ENCODE data around the gene ZDHHC14.
"Not testable (repeated sequence)": the region's sequence is repeated elsewhere in the genome, so short reads cannot be mapped to it uniquely, and the experiment has no call there.

ZDHHC14 gene

GRCh38 chr6:157685596-157686280 lies 304.7 kb downstream of the ZDHHC14 start:
- no peak overlapping the region for H3K27ac ChIP-seq (ENCODE audit: low read depth in 2 of 2, low read length in 2 of 2)
- no peak overlapping the region for H3K9ac ChIP-seq (ENCODE audit: low read depth in 1 of 2, low read length in 2 of 2)
- no peaks in the 10 kb centered on the region for H3K36me3 ChIP-seq (ENCODE audit: control insufficient read depth in 2 of 2, insufficient read depth in 2 of 2, low read length in 2 of 2)
- H3K4me1 ChIP-seq (ENCODE audit: control insufficient read depth in 2 of 2, insufficient read depth in 2 of 2, low read length in 2 of 2), result peaks cover 9 to 10% of the 10 kb centered on the region in 2 donors
- H3K4me3 ChIP-seq (ENCODE audit: low read length in 2 of 2), result no peak overlapping the region
- H3K9me3 ChIP-seq (ENCODE audit: control insufficient read depth in 2 of 2, low read length in 2 of 2), result no peaks in the 10 kb centered on the region
- no peaks in the 10 kb centered on the region for H3K27me3 ChIP-seq (ENCODE audit: control insufficient read depth in 2 of 2, insufficient read depth in 2 of 2, low read length in 2 of 2)

- Histone ChIP-seq H3K27ac (ENCODE audit: low read depth in 2 of 2, low read length in 2 of 2) (no peak overlapping the region), H3K4me3 (ENCODE audit: low read length in 2 of 2) (peak overlapping the region in 1 of 2 donors; percentile 42), H3K9ac (ENCODE audit: low read depth in 1 of 2, low read length in 2 of 2) (peak overlapping the region; percentile 9 to 55), H3K27me3 (ENCODE audit: control insufficient read depth in 2 of 2, insufficient read depth in 2 of 2, low read length in 2 of 2) (no peaks in the 10 kb centered on the region), H3K4me1 (ENCODE audit: control insufficient read depth in 2 of 2, insufficient read depth in 2 of 2, low read length in 2 of 2) (peaks cover 9 to 10% of the 10 kb centered on the region in 2 donors), H3K36me3 (ENCODE audit: control insufficient read depth in 2 of 2, insufficient read depth in 2 of 2, low read length in 2 of 2) (no peaks in the 10 kb centered on the region), H3K9me3 (ENCODE audit: control insufficient read depth in 2 of 2, low read length in 2 of 2) (no peaks in the 10 kb centered on the region)
Observed at GRCh38 chr6:157688275-157688959, 307.4 kb downstream of the ZDHHC14 start.

DNA sequence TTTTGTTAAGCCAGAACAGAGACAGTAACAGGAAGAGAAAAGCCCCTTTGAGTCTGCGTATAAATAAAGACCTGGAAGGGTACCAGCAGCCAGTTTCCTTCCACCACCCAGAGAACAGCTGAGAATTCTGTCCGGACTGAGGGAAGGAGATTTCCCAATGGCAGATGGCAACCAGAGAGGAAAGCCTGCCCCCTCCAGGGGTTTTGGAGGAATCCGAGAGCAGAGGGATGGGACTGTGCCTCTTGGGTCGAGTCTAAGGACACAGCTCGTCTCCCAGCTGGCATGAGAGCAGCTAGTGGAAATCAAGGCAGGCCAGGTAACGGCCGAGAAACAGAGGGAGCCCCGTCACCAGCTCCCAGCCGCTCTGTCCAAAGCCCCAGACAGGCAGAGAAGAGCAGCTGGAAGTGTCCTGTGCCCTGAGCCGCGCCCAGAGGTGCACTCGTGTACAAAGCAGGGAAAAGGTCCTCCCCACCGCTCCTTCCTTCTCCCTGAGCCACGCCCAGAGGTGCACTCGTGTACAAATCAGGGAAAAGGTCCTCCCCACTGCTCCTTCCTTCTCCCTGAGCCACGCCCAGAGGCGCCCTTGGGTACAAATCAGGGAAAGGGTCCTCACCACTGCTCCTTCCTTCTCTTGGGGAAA lies 308.1 kb downstream of the ZDHHC14 start:
- Histone ChIP-seq H3K27ac (ENCODE audit: low read depth in 2 of 2, low read length in 2 of 2) (no peak overlapping the region), H3K9me3 (ENCODE audit: control insufficient read depth in 2 of 2, low read length in 2 of 2) (no peaks in the 10 kb centered on the region), H3K27me3 (ENCODE audit: control insufficient read depth in 2 of 2, insufficient read depth in 2 of 2, low read length in 2 of 2) (no peaks in the 10 kb centered on the region), H3K36me3 (ENCODE audit: control insufficient read depth in 2 of 2, insufficient read depth in 2 of 2, low read length in 2 of 2) (no peaks in the 10 kb centered on the region), H3K4me1 (ENCODE audit: control insufficient read depth in 2 of 2, insufficient read depth in 2 of 2, low read length in 2 of 2) (peaks cover 9 to 10% of the 10 kb centered on the region in 2 donors), H3K9ac (ENCODE audit: low read depth in 1 of 2, low read length in 2 of 2) (peak overlapping the region; percentile 9 to 55), H3K4me3 (ENCODE audit: low read length in 2 of 2) (peak overlapping the region in 1 of 2 donors; percentile 42)

- Histone ChIP-seq H3K4me1 (ENCODE audit: control insufficient read depth in 2 of 2, insufficient read depth in 2 of 2, low read length in 2 of 2) (peaks cover 9 to 10% of the 10 kb centered on the region in 2 donors), H3K9ac (ENCODE audit: low read depth in 1 of 2, low read length in 2 of 2) (no peak overlapping the region)
Observed at GRCh38 chr6:157689875-157690274, 308.9 kb downstream of the ZDHHC14 start.

GRCh38 chr6:157690441-157691210 lies 309.6 kb downstream of the ZDHHC14 start:
- H3K27me3 ChIP-seq (ENCODE audit: control insufficient read depth in 2 of 2, insufficient read depth in 2 of 2, low read length in 2 of 2), result no peaks in the 10 kb centered on the region
- no peak overlapping the region for H3K9ac ChIP-seq (ENCODE audit: low read depth in 1 of 2, low read length in 2 of 2)
- H3K27ac ChIP-seq (ENCODE audit: low read depth in 2 of 2, low read length in 2 of 2), result no peak overlapping the region
- H3K36me3 ChIP-seq (ENCODE audit: control insufficient read depth in 2 of 2, insufficient read depth in 2 of 2, low read length in 2 of 2), result no peaks in the 10 kb centered on the region
- H3K9me3 ChIP-seq (ENCODE audit: control insufficient read depth in 2 of 2, low read length in 2 of 2), result no peaks in the 10 kb centered on the region
- peaks cover 9 to 10% of the 10 kb centered on the region in 2 donors for H3K4me1 ChIP-seq (ENCODE audit: control insufficient read depth in 2 of 2, insufficient read depth in 2 of 2, low read length in 2 of 2)
- no peak overlapping the region for H3K4me3 ChIP-seq (ENCODE audit: low read length in 2 of 2)

More at GRCh38 chr6:157689875-157690274, 308.9 kb downstream of the ZDHHC14 start:
- Histone ChIP-seq H3K4me3 (ENCODE audit: low read length in 2 of 2) (no peak overlapping the region), H3K9me3 (ENCODE audit: control insufficient read depth in 2 of 2, low read length in 2 of 2) (no peaks in the 10 kb centered on the region), H3K27ac (ENCODE audit: low read depth in 2 of 2, low read length in 2 of 2) (no peak overlapping the region), H3K36me3 (ENCODE audit: control insufficient read depth in 2 of 2, insufficient read depth in 2 of 2, low read length in 2 of 2) (no peaks in the 10 kb centered on the region), H3K27me3 (ENCODE audit: control insufficient read depth in 2 of 2, insufficient read depth in 2 of 2, low read length in 2 of 2) (no peaks in the 10 kb centered on the region)

DNA sequence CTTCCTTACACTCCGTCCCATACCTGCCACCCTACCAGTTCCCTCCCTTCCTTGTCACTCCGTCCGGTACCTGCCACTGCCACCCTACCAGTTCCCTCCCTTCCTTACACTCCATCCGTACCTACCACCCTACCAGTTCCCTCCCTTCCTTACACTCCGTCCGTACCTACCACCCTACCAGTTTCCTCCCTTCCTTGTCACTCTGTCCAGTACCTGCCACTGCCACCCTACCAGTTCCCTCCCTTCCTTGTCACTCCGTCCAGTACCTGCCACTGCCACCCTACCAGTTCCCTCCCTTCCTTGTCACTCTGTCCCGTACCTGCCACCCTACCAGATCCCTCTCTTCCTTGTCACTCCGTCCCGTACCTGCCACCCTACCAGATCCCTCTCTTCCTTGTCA lies 310.6 kb downstream of the ZDHHC14 start:
- H3K27ac ChIP-seq (ENCODE audit: low read depth in 2 of 2, low read length in 2 of 2); H3K4me3 ChIP-seq (ENCODE audit: low read length in 2 of 2); H3K9me3 ChIP-seq (ENCODE audit: control insufficient read depth in 2 of 2, low read length in 2 of 2); H3K36me3 ChIP-seq (ENCODE audit: control insufficient read depth in 2 of 2, insufficient read depth in 2 of 2, low read length in 2 of 2); H3K9ac ChIP-seq (ENCODE audit: low read depth in 1 of 2, low read length in 2 of 2); H3K27me3 ChIP-seq (ENCODE audit: control insufficient read depth in 2 of 2, insufficient read depth in 2 of 2, low read length in 2 of 2); H3K4me1 ChIP-seq (ENCODE audit: control insufficient read depth in 2 of 2, insufficient read depth in 2 of 2, low read length in 2 of 2): not testable (repeated sequence)

DNA sequence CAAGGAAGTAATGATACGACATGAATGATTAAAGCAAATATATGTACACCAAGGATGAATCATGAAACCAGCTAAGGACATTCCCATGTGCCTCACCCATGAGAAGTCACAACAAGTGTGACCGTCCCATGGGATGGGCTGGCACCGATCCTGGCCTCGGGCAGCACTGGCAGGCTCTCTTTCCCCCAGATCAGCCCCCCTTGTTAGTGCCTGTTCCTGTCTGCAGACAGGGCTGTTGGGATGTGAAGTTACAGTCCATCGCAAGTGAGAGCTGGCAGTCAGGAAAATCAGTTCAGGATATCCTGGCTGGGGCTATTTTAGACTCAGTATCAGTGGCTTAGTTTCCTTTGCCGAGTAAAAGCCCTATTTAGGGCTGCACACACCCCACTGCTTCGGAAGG lies 312.9 kb downstream of the ZDHHC14 start:
- Histone ChIP-seq H3K27me3 (ENCODE audit: control insufficient read depth in 2 of 2, insufficient read depth in 2 of 2, low read length in 2 of 2) (no peaks in the 10 kb centered on the region), H3K9ac (ENCODE audit: low read depth in 1 of 2, low read length in 2 of 2) (no peak overlapping the region), H3K9me3 (ENCODE audit: control insufficient read depth in 2 of 2, low read length in 2 of 2) (no peaks in the 10 kb centered on the region), H3K4me3 (ENCODE audit: low read length in 2 of 2) (no peak overlapping the region), H3K36me3 (ENCODE audit: control insufficient read depth in 2 of 2, insufficient read depth in 2 of 2, low read length in 2 of 2) (no peaks in the 10 kb centered on the region), H3K27ac (ENCODE audit: low read depth in 2 of 2, low read length in 2 of 2) (no peak overlapping the region), H3K4me1 (ENCODE audit: control insufficient read depth in 2 of 2, insufficient read depth in 2 of 2, low read length in 2 of 2) (peaks cover 2 to 3% of the 10 kb centered on the region in 2 donors)

DNA sequence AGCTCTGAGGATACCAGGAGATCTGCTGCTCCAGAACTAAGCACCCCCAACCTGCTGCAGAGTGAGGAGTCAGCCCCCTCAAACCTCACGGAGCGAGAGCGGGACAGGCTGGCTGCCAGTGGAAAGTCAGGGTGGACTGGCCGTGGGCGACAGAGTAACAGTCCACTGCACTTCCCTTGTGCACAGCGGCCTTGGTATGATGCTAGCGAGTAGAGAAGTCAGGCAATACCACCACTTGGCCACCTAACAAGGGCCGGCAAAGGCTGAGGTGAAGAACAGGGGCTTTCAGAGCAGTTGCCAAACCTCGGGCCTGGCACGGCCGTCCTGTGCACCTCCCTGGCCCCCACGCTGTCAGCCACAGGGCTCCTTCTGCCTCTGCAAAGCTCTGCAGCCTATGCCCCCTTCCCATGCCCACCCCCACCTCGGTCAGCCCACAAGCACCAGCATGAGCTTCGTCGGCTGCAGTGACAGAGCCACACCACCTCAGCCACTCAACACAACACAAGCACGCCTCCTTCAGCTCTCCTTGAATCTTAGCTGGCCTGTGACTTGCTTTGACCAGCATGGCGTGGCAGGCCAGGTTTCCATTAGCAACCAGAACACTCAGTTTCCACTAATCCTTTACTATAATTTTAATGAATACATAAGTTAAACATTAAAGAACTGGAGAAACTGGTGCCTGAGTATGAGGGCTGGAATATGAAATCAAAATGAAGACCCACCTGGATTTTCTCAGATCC lies 314.5 kb downstream of the ZDHHC14 start:
- Histone ChIP-seq H3K9me3 (ENCODE audit: control insufficient read depth in 2 of 2, low read length in 2 of 2) (no peaks in the 10 kb centered on the region), H3K4me1 (ENCODE audit: control insufficient read depth in 2 of 2, insufficient read depth in 2 of 2, low read length in 2 of 2) (no peaks in the 10 kb centered on the region)

DNA sequence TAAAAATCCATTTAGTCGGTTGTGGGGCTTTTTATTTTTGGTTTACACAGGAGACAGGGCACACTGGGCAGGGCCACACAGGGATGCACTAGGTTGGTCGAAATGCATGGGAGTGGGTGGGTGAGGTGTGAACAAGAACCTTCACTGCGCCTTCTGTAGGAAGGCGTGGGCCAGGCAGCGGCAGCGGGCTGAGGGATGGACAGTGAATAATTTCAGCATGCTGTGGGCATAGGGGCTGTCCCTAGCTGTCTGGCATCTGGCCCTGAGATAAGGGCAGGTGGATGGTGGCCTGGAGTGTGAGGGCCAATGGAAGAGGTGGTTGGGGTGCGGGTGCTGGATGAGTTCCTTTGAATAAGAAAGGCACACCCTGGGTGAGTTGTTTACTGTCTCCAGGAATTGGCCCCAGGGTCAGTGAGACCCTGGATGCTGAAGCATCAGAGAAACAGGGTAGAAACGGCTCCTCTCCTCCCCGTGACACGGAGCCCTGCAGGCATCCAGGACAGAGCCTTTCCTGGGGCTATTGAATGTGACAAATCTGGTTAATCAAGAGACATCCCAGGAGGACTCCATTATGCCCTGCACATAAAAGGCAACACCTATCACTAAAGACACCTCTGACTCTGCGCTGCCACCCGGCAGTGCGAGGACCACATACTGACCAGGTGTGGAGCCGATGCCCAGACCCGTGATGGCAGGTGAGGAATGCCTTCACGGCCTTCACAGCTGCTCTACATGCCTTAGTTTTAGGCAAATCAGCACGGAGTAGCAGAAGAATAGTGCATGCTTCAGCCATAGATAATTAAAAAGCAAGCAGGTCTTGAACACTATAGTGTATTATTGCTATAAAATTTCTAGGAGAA lies 319.0 kb downstream of the ZDHHC14 start:
- Histone ChIP-seq H3K36me3 (ENCODE audit: control insufficient read depth in 2 of 2, insufficient read depth in 2 of 2, low read length in 2 of 2) (no peaks in the 10 kb centered on the region), H3K9me3 (ENCODE audit: control insufficient read depth in 2 of 2, low read length in 2 of 2) (no peaks in the 10 kb centered on the region), H3K9ac (ENCODE audit: low read depth in 1 of 2, low read length in 2 of 2) (no peak overlapping the region), H3K27me3 (ENCODE audit: control insufficient read depth in 2 of 2, insufficient read depth in 2 of 2, low read length in 2 of 2) (no peaks in the 10 kb centered on the region), H3K4me3 (ENCODE audit: low read length in 2 of 2) (no peak overlapping the region), H3K4me1 (ENCODE audit: control insufficient read depth in 2 of 2, insufficient read depth in 2 of 2, low read length in 2 of 2) (no peaks in the 10 kb centered on the region), H3K27ac (ENCODE audit: low read depth in 2 of 2, low read length in 2 of 2) (no peak overlapping the region)

More for the DNA sequence above, 314.5 kb downstream of the ZDHHC14 start:
- Histone ChIP-seq H3K9ac (ENCODE audit: low read depth in 1 of 2, low read length in 2 of 2) (no peak overlapping the region), H3K36me3 (ENCODE audit: control insufficient read depth in 2 of 2, insufficient read depth in 2 of 2, low read length in 2 of 2) (no peaks in the 10 kb centered on the region), H3K27me3 (ENCODE audit: control insufficient read depth in 2 of 2, insufficient read depth in 2 of 2, low read length in 2 of 2) (no peaks in the 10 kb centered on the region), H3K27ac (ENCODE audit: low read depth in 2 of 2, low read length in 2 of 2) (no peak overlapping the region), H3K4me3 (ENCODE audit: low read length in 2 of 2) (no peak overlapping the region)
